Measurements from ENCODE around the gene SMIM10L1. TPM values are rescaled to one million over a fixed set of nuclear protein-coding genes. Genes with fewer than 3 reads are reported as not detected.

SMIM10L1 gene
- 13.7 TPM for total RNA-seq
- long read RNA-seq, full-length matches to known transcripts, result 117 of 117 reads
- long read RNA-seq, partial matches to known transcripts, result 0 of 117 reads
- long read RNA-seq, other reads (novel, unspliced or antisense), result 0 of 117 reads

GRCh38 chr12:11171145-11171968 lies at the start of gene SMIM10L1:
SMIM10L1 (plus strand) TSS chr12:11171194; CDS start chr12:11171357, 163 bp downstream.
- ATAC-seq (peak; percentile 100), DNase-seq (peak; percentile 96)
- intact Hi-C loops (cut with micrococcal nuclease), result no loop called here

GRCh38 chr12:11130382-11130781 lies 40.6 kb upstream of the SMIM10L1 start:
- intact Hi-C loops (cut with micrococcal nuclease), result no loop called here
- ATAC-seq (peak; percentile 74), DNase-seq (no peak)

- no peak for DNase-seq
- peak; percentile 73 for ATAC-seq
- intact Hi-C loops (cut with micrococcal nuclease), result no loop called here
Observed at GRCh38 chr12:11130999-11131398, 40.0 kb upstream of the SMIM10L1 start.

GRCh38 chr12:11133162-11133561 lies 37.8 kb upstream of the SMIM10L1 start:
- ATAC-seq (no peak), DNase-seq (no peak)
- intact Hi-C loops (cut with micrococcal nuclease), result no loop called here

- DNase-seq, result no peak
- ATAC-seq, result no peak
- intact Hi-C loops (cut with micrococcal nuclease), result no loop called here
Observed at GRCh38 chr12:11133816-11134215, 37.2 kb upstream of the SMIM10L1 start.

- intact Hi-C loops (cut with micrococcal nuclease), result no loop called here
- DNase-seq (no peak), ATAC-seq (no peak)
Observed at GRCh38 chr12:11134305-11134704, 36.7 kb upstream of the SMIM10L1 start, which contains the start of gene TAS2R30. TAS2R30 (minus strand) TSS chr12:11134644; CDS start chr12:11134244, 400 bp downstream.

- ATAC-seq (no peak), DNase-seq (no peak)
- intact Hi-C loops (cut with micrococcal nuclease), result no loop called here
Observed at GRCh38 chr12:11136075-11136474, 34.9 kb upstream of the SMIM10L1 start.

- no peak for ATAC-seq
- no peak for DNase-seq
- intact Hi-C loops (cut with micrococcal nuclease), result no loop called here
Observed at GRCh38 chr12:11143352-11143751, 27.6 kb upstream of the SMIM10L1 start.

- intact Hi-C loops (cut with micrococcal nuclease), result no loop called here
- DNase-seq, result no peak
- ATAC-seq, result no peak
Observed at GRCh38 chr12:11144297-11144696, 26.7 kb upstream of the SMIM10L1 start.

- intact Hi-C loops (cut with micrococcal nuclease), result no loop called here
- ATAC-seq (no peak), DNase-seq (no peak)
Observed at GRCh38 chr12:11147420-11147819, 23.6 kb upstream of the SMIM10L1 start.

GRCh38 chr12:11150832-11151231 lies 20.2 kb upstream of the SMIM10L1 start:
- DNase-seq, result no peak
- no peak for ATAC-seq
- intact Hi-C loops (cut with micrococcal nuclease), result no loop called here

- ATAC-seq (no peak), DNase-seq (no peak)
- intact Hi-C loops (cut with micrococcal nuclease), result no loop called here
Observed at GRCh38 chr12:11152725-11153124, 18.3 kb upstream of the SMIM10L1 start.

- ATAC-seq, result no peak
- intact Hi-C loops (cut with micrococcal nuclease), result no loop called here
- DNase-seq, result no peak
Observed at GRCh38 chr12:11154400-11154925, 16.5 kb upstream of the SMIM10L1 start.

- intact Hi-C loops (cut with micrococcal nuclease), result no loop called here
- DNase-seq, result no peak
- ATAC-seq, result peak; percentile 57
Observed at GRCh38 chr12:11158885-11159444, 12.0 kb upstream of the SMIM10L1 start.

- no peak for DNase-seq
- intact Hi-C loops (cut with micrococcal nuclease), result no loop called here
- ATAC-seq, result peak; percentile 15
Observed at GRCh38 chr12:11162502-11162901, 8.5 kb upstream of the SMIM10L1 start.

GRCh38 chr12:11164384-11164783 lies 6.6 kb upstream of the SMIM10L1 start:
- no peak for ATAC-seq
- no peak for DNase-seq
- intact Hi-C loops (cut with micrococcal nuclease), result no loop called here

GRCh38 chr12:11166300-11166699 lies 4.7 kb upstream of the SMIM10L1 start:
- ATAC-seq (no peak), DNase-seq (no peak)
- intact Hi-C loops (cut with micrococcal nuclease), result no loop called here

GRCh38 chr12:11170810-11171144 lies 217 bp upstream of the SMIM10L1 start:
- intact Hi-C loops (cut with micrococcal nuclease), result no loop called here
- DNase-seq (no peak), ATAC-seq (no peak)

GRCh38 chr12:11171969-11172675 lies 1.1 kb downstream of the SMIM10L1 start:
- DNase-seq (no peak), ATAC-seq (no peak)
- intact Hi-C loops (cut with micrococcal nuclease), result no loop called here

GRCh38 chr12:11174022-11174421 lies 3.0 kb downstream of the SMIM10L1 start:
- DNase-seq (no peak), ATAC-seq (no peak)
- intact Hi-C loops (cut with micrococcal nuclease), result no loop called here
